WTC11 (cell line): ENCODE measurements around the gene ARHGAP40. TPM values are rescaled to one million over a fixed set of nuclear protein-coding genes. Genes with fewer than 3 reads are reported as not detected.

Experiments used
- ATAC-seq: fragments of 200-7000 bp; cut with Tn5 transposase; 2 replicates; pipeline ENCODE4 v1.10.0; 2021; ENCODE audit warnings: mild to moderate bottlenecking, moderate library complexity
- CTCF ChIA-PET: fragments of 300-600 bp; sonication (Branson Sonifier 250); formaldehyde crosslinking; loops from one replicate; lab custom pipeline; 2021; ENCODE audit warnings: antibody characterized with exemption; lab: Charles Lee
- POLR2A ChIA-PET: fragments of 350-600 bp; sonication (Branson Sonifier 250); formaldehyde crosslinking; loops from one replicate; lab custom pipeline; 2021; ENCODE audit warnings: antibody characterized with exemption; lab: Charles Lee
- DNase-seq: peaks from one replicate; pipeline ENCODE4 v3.0.0; 2021; ENCODE audit warnings: low spot score
- H3K27ac Mint-ChIP-seq: 2 replicates; pipeline ENCODE4 v1.8.0; 2021; ENCODE audit warnings: mixed read lengths
- H3K27me3 Mint-ChIP-seq: 2 replicates; pipeline ENCODE4 v1.8.0; 2021; ENCODE audit warnings: low read depth, mild to moderate bottlenecking, moderate library complexity, mixed read lengths
- H3K36me3 Mint-ChIP-seq: 2 replicates; pipeline ENCODE4 v1.8.0; 2021; ENCODE audit warnings: mixed read lengths
- H3K4me1 Mint-ChIP-seq: 2 replicates; pipeline ENCODE4 v1.8.0; 2022; ENCODE audit warnings: mixed read lengths
- H3K4me3 Mint-ChIP-seq: 2 replicates; pipeline ENCODE4 v1.8.0; 2021; ENCODE audit warnings: mild to moderate bottlenecking, moderate library complexity, mixed read lengths
- H3K9me3 Mint-ChIP-seq: 2 replicates; pipeline ENCODE4 v1.8.0; 2021; ENCODE audit warnings: mixed read lengths
- AFF4 ChIP-seq: sonication (generic); formaldehyde crosslinking; IDR thresholded peaks from 2 replicates; pipeline ENCODE4 v1.8.1; 2023; ENCODE audit warnings: mild to moderate bottlenecking, missing genetic modification reagents, borderline replicate concordance
- ARID4B ChIP-seq: sonication (generic); formaldehyde crosslinking; IDR thresholded peaks from 2 replicates; pipeline ENCODE4 v1.8.0; 2023; ENCODE audit warnings: missing genetic modification reagents, mild to moderate bottlenecking, borderline replicate concordance
- HMGA2 ChIP-seq: fragments of 250-450 bp; sonication (Bioruptor Pico); IDR thresholded peaks from 2 replicates; pipeline ENCODE4 v1.4.0; 2021; ENCODE audit warnings: mild to moderate bottlenecking, moderate library complexity
- IRF1 ChIP-seq: sonication (generic); formaldehyde crosslinking; IDR thresholded peaks from 2 replicates; pipeline ENCODE4 v1.8.0; 2023; ENCODE audit warnings: missing genetic modification reagents
- JAZF1 ChIP-seq: fragments of 250-450 bp; sonication (Bioruptor Pico); IDR thresholded peaks from 2 replicates; pipeline ENCODE4 v1.9.0; 2021; ENCODE audit warnings: moderate library complexity, mild to moderate bottlenecking, inconsistent platforms
- JUN ChIP-seq: sonication (generic); formaldehyde crosslinking; IDR thresholded peaks from 2 replicates; pipeline ENCODE4 v1.8.0; 2023; ENCODE audit warnings: mild to moderate bottlenecking, missing genetic modification reagents
- NR1H2 ChIP-seq: sonication (generic); formaldehyde crosslinking; IDR thresholded peaks from 2 replicates; pipeline ENCODE4 v1.9.0; 2021; ENCODE audit warnings: mild to moderate bottlenecking, moderate library complexity, missing genetic modification reagents
- OVOL2 ChIP-seq: fragments of 250-450 bp; sonication (Bioruptor Pico); IDR thresholded peaks from 2 replicates; pipeline ENCODE4 v1.9.0; 2021; ENCODE audit warnings: mild to moderate bottlenecking, borderline replicate concordance
- PREB ChIP-seq: sonication (generic); formaldehyde crosslinking; IDR thresholded peaks from 2 replicates; pipeline ENCODE4 v1.8.1; 2022; ENCODE audit warnings: mild to moderate bottlenecking, missing genetic modification reagents, moderate library complexity, borderline replicate concordance
- SOX15 ChIP-seq: fragments of 250-450 bp; sonication (Bioruptor Pico); IDR thresholded peaks from 2 replicates; pipeline ENCODE4 v1.9.0; 2021; ENCODE audit warnings: mild to moderate bottlenecking
- ZBTB21 ChIP-seq: sonication (generic); formaldehyde crosslinking; IDR thresholded peaks from 2 replicates; pipeline ENCODE4 v1.8.1; 2023; ENCODE audit warnings: mild to moderate bottlenecking, missing genetic modification reagents, borderline replicate concordance
- ZNF263 ChIP-seq: sonication (generic); formaldehyde crosslinking; IDR thresholded peaks from 2 replicates; pipeline ENCODE4 v1.8.1; 2022; ENCODE audit warnings: low read depth, mild to moderate bottlenecking, moderate library complexity, missing genetic modification reagents
- ZNF317 ChIP-seq: sonication (generic); formaldehyde crosslinking; IDR thresholded peaks from 2 replicates; pipeline ENCODE4 v1.8.1; 2023; ENCODE audit warnings: low read depth, mild to moderate bottlenecking, moderate library complexity, missing genetic modification reagents, borderline replicate concordance
- ZNF416 ChIP-seq: fragments of 250-450 bp; sonication (Bioruptor Pico); IDR thresholded peaks from 2 replicates; pipeline ENCODE4 v1.9.0; 2021; ENCODE audit warnings: mild to moderate bottlenecking, inconsistent platforms
- total RNA-seq: library from RNA; stranded (reverse); gene quantifications from 3 replicates; pipeline ENCODE4 v1.2.3, GENCODE V29; 2021
- TF ChIP-seq, protein P1 (sequence below): sonication (generic); formaldehyde crosslinking; IDR thresholded peaks from 2 replicates; pipeline ENCODE4 v1.8.1; 2022; ENCODE audit warnings: low read depth, missing genetic modification reagents, borderline replicate concordance
- TF ChIP-seq, protein P2 (sequence below): sonication (generic); formaldehyde crosslinking; IDR thresholded peaks from 2 replicates; pipeline ENCODE4 v1.8.1; 2023; ENCODE audit warnings: mild to moderate bottlenecking, missing genetic modification reagents, moderate library complexity
- TF ChIP-seq, protein P3 (sequence below): fragments of 200-600 bp; IDR thresholded peaks from 2 replicates; pipeline ENCODE4 v1.8.0; 2022; ENCODE audit warnings: antibody characterized with exemption
- TF ChIP-seq, protein P4 (sequence below): sonication (generic); formaldehyde crosslinking; conservative IDR thresholded peaks from 2 replicates; pipeline ENCODE4 v1.8.1; 2023; ENCODE audit warnings: mild to moderate bottlenecking, low read depth, missing genetic modification reagents, moderate library complexity

The ARHGAP40 gene
- total RNA-seq, 1 experiment from 2014 or later = 0.72 TPM

GRCh38 chr20:38608188-38608587 lies 6.6 kb downstream of the ARHGAP40 start:
- ChIA-PET CTCF (no interaction called here), POLR2A (no interaction called here)
- Mint-ChIP-seq H3K4me1 (peaks cover 32% of the 10 kb centered on the region), H3K9me3 (no peaks in the 10 kb centered on the region), H3K27ac (0 out of 2 replicates have a peak overlapping the region, but pooled peaks have one; percentile 1), H3K27me3 (peaks cover 7% of the 10 kb centered on the region), H3K36me3 (no peaks in the 10 kb centered on the region), H3K4me3 (no peak overlapping the region)
- peak; percentile 71 for ATAC-seq
- no peak for TF ChIP-seq SOX15
- TF ChIP-seq JAZF1 (CRISPR knock-in tag) = no peak
- no peak for TF ChIP-seq ZNF416
- TF ChIP-seq, protein P1, sequence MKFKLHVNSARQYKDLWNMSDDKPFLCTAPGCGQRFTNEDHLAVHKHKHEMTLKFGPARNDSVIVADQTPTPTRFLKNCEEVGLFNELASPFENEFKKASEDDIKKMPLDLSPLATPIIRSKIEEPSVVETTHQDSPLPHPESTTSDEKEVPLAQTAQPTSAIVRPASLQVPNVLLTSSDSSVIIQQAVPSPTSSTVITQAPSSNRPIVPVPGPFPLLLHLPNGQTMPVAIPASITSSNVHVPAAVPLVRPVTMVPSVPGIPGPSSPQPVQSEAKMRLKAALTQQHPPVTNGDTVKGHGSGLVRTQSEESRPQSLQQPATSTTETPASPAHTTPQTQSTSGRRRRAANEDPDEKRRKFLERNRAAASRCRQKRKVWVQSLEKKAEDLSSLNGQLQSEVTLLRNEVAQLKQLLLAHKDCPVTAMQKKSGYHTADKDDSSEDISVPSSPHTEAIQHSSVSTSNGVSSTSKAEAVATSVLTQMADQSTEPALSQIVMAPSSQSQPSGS (CRISPR knock-in tag) = no peak
- TF ChIP-seq ZNF263 = no peak
- no peak for TF ChIP-seq AFF4 (CRISPR knock-in tag)
- TF ChIP-seq HMGA2 (CRISPR knock-in tag) = no peak
- TF ChIP-seq ZNF317 (CRISPR knock-in tag) = no peak
- no peak for TF ChIP-seq NR1H2 (CRISPR knock-in tag)
- TF ChIP-seq IRF1 = no peak
- no peak for DNase-seq

DNA sequence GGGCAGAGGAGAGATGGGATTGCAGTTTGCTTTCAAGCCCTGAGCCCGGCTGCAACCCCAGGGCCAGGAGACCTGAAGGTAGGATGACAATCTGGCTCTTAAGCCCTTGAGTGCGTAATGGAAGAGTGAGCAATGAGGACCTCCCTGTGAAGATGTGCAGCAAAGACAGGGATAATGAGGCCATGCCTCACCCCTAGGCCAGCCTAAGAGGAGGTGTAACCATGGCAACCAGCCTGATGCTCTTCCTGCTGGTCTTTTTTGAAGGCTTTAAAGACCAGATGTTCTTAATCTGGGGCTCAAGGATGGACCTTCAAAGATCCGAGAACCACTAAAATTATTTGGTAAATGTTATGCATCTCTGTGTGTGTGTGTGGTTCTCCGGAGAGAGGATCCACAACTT lies 8.2 kb downstream of the ARHGAP40 start:
- H3K36me3 Mint-ChIP-seq = no peaks in the 10 kb centered on the region
- POLR2A ChIA-PET = interaction anchor here (1.0 kb wide), 1 partner anchor 196 kb away, joined by 3 read pairs; the partner anchor contains the start of gene PPP1R16B
- no peak for DNase-seq
- H3K9me3 Mint-ChIP-seq = no peaks in the 10 kb centered on the region
- CTCF ChIA-PET = no interaction called here
- no peak for ATAC-seq
- H3K27me3 Mint-ChIP-seq = peaks cover 3% of the 10 kb centered on the region; the same call in 1 of the 2 replicates
- H3K4me3 Mint-ChIP-seq = no peak overlapping the region
- H3K4me1 Mint-ChIP-seq = peaks cover 28% of the 10 kb centered on the region
- H3K27ac Mint-ChIP-seq = no peak overlapping the region
- TF ChIP-seq, protein P2, sequence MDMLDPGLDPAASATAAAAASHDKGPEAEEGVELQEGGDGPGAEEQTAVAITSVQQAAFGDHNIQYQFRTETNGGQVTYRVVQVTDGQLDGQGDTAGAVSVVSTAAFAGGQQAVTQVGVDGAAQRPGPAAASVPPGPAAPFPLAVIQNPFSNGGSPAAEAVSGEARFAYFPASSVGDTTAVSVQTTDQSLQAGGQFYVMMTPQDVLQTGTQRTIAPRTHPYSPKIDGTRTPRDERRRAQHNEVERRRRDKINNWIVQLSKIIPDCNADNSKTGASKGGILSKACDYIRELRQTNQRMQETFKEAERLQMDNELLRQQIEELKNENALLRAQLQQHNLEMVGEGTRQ (CRISPR knock-in tag) = no peak
- no peak for TF ChIP-seq JUN (CRISPR knock-in tag)
- TF ChIP-seq ZNF263 = no peak
- TF ChIP-seq, protein P3, sequence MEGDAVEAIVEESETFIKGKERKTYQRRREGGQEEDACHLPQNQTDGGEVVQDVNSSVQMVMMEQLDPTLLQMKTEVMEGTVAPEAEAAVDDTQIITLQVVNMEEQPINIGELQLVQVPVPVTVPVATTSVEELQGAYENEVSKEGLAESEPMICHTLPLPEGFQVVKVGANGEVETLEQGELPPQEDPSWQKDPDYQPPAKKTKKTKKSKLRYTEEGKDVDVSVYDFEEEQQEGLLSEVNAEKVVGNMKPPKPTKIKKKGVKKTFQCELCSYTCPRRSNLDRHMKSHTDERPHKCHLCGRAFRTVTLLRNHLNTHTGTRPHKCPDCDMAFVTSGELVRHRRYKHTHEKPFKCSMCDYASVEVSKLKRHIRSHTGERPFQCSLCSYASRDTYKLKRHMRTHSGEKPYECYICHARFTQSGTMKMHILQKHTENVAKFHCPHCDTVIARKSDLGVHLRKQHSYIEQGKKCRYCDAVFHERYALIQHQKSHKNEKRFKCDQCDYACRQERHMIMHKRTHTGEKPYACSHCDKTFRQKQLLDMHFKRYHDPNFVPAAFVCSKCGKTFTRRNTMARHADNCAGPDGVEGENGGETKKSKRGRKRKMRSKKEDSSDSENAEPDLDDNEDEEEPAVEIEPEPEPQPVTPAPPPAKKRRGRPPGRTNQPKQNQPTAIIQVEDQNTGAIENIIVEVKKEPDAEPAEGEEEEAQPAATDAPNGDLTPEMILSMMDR = no peak
- TF ChIP-seq, protein P4, sequence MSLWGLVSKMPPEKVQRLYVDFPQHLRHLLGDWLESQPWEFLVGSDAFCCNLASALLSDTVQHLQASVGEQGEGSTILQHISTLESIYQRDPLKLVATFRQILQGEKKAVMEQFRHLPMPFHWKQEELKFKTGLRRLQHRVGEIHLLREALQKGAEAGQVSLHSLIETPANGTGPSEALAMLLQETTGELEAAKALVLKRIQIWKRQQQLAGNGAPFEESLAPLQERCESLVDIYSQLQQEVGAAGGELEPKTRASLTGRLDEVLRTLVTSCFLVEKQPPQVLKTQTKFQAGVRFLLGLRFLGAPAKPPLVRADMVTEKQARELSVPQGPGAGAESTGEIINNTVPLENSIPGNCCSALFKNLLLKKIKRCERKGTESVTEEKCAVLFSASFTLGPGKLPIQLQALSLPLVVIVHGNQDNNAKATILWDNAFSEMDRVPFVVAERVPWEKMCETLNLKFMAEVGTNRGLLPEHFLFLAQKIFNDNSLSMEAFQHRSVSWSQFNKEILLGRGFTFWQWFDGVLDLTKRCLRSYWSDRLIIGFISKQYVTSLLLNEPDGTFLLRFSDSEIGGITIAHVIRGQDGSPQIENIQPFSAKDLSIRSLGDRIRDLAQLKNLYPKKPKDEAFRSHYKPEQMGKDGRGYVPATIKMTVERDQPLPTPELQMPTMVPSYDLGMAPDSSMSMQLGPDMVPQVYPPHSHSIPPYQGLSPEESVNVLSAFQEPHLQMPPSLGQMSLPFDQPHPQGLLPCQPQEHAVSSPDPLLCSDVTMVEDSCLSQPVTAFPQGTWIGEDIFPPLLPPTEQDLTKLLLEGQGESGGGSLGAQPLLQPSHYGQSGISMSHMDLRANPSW (CRISPR knock-in tag) = no peak
- TF ChIP-seq ZBTB21 (CRISPR knock-in tag) = no peak
- TF ChIP-seq OVOL2 (CRISPR knock-in tag) = no peak
- TF ChIP-seq PREB = no peak
- TF ChIP-seq ARID4B (CRISPR knock-in tag) = no peak
